Omental fat pad (tissue), 4 donors: ENCODE results near the gene TRIM8. TPM values are rescaled to one million over a fixed set of nuclear protein-coding genes. Genes with fewer than 3 reads are reported as not detected.
A peak's percentile ranks its signal among the peaks of the same experiment; 100 is the strongest.

ENCODE experiments used
- ATAC-seq: fragments of 150-250 bp; one replicate; pipeline ENCODE4 v1.9.1; 2016; ENCODE audit warnings: mild to moderate bottlenecking, moderate library complexity; ENCODE audit not compliant: low FRiP score
- DNase-seq: peaks from one replicate; pipeline ENCODE4 v3.0.0-alpha.2; 2019; ENCODE audit warnings: low spot score
- total RNA-seq, 4 donors: library from RNA; depleted of rRNA; stranded (reverse); fragments of >200 nt; gene quantifications; one replicate each; pipeline ENCODE4 v1.1.0, GENCODE V29; 2016
- TF ChIP-seq, protein P1 (sequence below), 3 donors: fragments of 450-650 bp; IDR thresholded peaks; one replicate each; pipeline ENCODE4 v1.5.1; 2016 to 2017; ENCODE audit warnings: antibody characterized with exemption in 3 of 3, mild to moderate bottlenecking in 3 of 3, moderate library complexity in 2 of 3

The TRIM8 gene
- total RNA-seq, 4 donors from 2014 or later: 58.2 to 121 (median 103) TPM

DNA sequence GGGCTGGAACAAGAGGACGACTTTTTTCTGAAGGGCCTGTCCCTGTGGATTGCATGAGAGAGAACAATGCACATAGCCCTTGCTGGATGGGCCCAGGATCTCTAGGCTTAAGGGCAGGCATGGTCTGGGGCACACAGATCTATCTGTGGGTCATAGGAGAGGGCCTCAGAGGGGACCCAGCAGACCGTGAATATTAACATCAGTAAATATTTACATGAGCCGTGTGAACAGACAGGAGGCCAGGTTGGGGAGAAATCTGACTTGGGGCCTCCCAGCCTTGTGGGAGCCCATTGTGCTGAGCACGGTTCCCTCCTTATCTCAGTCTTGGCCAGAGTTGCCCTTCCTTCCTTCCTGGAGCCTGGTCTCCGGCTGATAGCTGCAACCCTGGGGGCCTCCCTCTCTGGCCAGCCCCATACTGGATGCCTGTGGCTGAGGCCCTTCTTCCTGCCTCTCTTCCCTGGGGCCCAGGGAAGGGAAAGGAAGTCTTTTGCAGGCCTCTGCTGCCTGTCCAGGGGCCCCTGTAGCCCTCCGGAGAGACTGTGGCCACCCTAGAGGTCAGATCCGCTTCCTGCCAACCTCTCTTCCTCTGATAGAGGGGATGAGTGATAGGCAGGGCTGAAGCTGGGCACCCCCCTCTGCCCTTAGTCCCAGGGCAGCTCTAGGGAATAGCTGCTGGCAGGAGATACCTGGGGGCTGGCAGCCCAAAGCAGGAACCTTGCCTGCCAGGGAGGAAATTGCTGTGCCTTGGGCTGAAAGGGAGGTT is 44.5 kb upstream of the TRIM8 start:
- TF ChIP-seq, protein P1, sequence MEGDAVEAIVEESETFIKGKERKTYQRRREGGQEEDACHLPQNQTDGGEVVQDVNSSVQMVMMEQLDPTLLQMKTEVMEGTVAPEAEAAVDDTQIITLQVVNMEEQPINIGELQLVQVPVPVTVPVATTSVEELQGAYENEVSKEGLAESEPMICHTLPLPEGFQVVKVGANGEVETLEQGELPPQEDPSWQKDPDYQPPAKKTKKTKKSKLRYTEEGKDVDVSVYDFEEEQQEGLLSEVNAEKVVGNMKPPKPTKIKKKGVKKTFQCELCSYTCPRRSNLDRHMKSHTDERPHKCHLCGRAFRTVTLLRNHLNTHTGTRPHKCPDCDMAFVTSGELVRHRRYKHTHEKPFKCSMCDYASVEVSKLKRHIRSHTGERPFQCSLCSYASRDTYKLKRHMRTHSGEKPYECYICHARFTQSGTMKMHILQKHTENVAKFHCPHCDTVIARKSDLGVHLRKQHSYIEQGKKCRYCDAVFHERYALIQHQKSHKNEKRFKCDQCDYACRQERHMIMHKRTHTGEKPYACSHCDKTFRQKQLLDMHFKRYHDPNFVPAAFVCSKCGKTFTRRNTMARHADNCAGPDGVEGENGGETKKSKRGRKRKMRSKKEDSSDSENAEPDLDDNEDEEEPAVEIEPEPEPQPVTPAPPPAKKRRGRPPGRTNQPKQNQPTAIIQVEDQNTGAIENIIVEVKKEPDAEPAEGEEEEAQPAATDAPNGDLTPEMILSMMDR (IDR thresholded peaks at IDR 0.05): no peak
- DNase-seq (no peak), ATAC-seq (no peak)

DNA sequence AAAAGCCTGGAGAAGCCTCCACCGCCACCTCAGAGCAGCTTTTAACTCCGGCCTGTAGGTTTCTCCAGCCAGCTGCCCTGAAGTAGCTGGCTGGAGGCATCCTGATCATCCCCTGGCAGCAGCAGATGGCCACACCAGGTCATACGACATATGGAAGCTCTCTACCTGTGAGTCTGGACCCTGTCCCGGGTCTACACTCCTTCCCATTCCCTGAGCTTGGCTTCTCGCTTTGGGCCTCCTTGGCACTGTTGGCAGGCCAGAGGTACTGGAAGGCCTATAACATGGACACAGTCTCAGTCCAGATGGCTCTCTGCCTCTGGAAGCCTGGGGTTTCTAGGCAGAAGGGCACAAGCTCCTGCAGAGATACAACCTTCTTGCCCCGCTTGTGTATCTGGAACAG is 43.5 kb upstream of the TRIM8 start:
- TF ChIP-seq, protein P1 (IDR thresholded peaks at IDR 0.05): no peak
- DNase-seq (no peak), ATAC-seq (no peak)

DNA sequence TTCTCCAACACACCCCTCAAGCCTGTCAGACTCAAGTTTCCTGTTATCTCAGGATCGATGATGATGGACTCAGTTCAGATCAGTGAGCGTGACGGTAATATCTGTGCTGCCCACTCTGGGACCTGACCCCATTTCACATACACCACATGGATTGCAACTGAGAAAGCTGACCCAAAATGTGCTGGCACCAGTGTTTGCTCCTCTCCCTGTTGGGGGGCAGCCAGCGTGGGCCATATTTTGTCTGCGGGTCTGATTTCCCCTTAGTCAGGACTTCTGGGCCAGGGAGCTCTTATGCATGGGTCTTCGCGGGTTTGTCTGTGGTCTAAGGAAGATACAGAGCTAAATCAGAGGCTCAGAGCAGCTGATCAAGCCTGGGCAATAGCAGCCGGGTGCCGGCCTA is 42.6 kb upstream of the TRIM8 start:
- DNase-seq (no peak), ATAC-seq (no peak)
- TF ChIP-seq, protein P1 (IDR thresholded peaks at IDR 0.05): no peak

DNA sequence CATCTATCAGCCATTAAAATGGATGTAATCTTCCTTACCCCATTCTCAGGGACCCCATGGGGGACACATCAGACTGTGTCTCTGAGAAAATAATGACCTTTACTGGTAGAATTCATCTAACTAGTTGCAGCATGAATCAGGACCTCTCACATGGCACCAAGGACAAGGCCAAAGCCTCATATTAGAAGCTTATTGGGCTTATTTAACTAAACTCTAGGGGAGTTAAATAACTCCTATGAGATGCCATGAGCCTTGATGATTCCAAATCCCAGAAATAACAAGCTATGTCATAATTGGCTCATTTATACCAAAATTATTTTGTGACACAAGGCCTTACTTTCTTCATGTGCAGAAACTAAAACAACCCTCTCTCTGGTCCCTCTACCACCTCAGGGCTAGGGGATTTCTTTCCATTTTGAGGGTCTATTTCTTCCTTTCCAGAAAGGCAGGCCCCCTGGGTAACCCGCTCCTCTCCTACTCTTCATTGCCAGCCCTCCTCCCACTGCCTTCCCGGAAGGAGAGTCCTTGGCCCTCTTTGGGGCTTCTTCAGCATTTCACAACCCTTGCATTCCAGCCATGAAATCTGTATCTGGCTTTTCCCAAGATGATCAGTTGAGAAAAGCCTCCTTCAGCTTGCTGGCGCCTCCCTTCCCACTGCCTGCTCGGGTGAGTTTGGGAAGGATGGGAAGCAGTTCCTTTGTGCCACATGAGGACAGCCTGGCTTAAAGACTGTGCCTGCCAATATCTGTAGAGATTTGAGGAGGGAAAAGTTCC is 41.8 kb upstream of the TRIM8 start:
- ATAC-seq (peak; percentile 54), DNase-seq (no peak)
- TF ChIP-seq, protein P1 (IDR thresholded peaks at IDR 0.05): no peak

DNA sequence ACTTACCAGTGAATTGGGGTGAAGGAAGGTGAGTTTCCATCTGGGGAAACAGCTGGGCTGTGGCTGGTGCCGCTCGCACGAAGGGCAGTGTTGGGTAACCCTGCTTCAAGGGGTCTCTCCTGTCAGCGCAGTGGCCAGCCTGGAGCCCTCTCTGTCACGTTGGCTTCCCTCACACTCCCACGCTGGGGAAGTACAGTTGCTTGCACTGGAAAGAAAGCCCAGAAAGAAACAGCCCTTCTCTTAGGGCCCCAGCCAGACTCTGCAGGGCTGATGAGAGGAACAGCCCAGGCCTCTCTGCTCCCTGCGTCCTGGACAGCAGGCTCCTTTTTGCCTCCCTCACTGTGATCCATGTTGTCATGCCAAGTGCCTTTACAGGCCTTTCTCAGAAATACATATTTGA is 40.3 kb upstream of the TRIM8 start:
- ATAC-seq (no peak), DNase-seq (no peak)
- TF ChIP-seq, protein P1 (IDR thresholded peaks at IDR 0.05): no peak

DNA sequence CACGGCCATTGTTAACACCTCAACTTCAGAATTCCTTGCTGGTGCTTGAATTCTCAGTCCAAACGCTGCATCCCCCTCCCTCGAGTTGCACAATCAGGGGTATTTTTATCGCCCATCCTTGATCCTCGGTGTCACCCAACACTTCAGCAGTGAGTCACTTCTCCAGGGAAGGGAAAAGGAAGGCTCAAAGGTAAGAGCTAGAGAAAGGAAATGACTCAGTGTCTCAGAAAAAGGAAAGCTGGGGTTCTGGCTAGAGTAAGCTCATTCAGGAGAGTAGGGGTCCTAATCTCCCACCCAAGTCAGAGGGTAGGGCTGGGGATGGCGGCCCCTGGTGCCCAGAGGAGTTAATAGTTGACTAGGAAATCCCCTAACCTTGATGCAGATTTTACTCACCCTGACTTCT is 39.8 kb upstream of the TRIM8 start:
- TF ChIP-seq, protein P1 (IDR thresholded peaks at IDR 0.05): no peak
- ATAC-seq: peak; percentile 37
- no peak for DNase-seq
